Glutamatergic neuron (in vitro differentiated cells): ENCODE measurements around the gene PLPP2. TPM values are rescaled to one million over a fixed set of nuclear protein-coding genes. Genes with fewer than 3 reads are reported as not detected.

Experiments used
- DNase-seq: peaks from one replicate; pipeline ENCODE4 v3.0.0; 2022
- H3K27ac Mint-ChIP-seq: one replicate; pipeline ENCODE4 v1.8.0; 2020; ENCODE audit warnings: mild to moderate bottlenecking, mixed read lengths, inconsistent platforms; ENCODE audit not compliant: unreplicated experiment
- H3K27me3 Mint-ChIP-seq: one replicate; pipeline ENCODE4 v1.8.0; 2020; ENCODE audit warnings: mild to moderate bottlenecking, moderate library complexity, mixed read lengths, inconsistent platforms; ENCODE audit not compliant: unreplicated experiment
- H3K36me3 Mint-ChIP-seq: one replicate; pipeline ENCODE4 v1.8.0; 2020; ENCODE audit warnings: mild to moderate bottlenecking, mixed read lengths, inconsistent platforms; ENCODE audit not compliant: unreplicated experiment
- H3K4me1 Mint-ChIP-seq: one replicate; pipeline ENCODE4 v1.8.0; 2020; ENCODE audit warnings: mild to moderate bottlenecking, low read depth, mixed read lengths, inconsistent platforms; ENCODE audit not compliant: unreplicated experiment
- H3K4me3 Mint-ChIP-seq: one replicate; pipeline ENCODE4 v1.8.0; 2020; ENCODE audit warnings: mild to moderate bottlenecking, mixed read lengths, inconsistent platforms; ENCODE audit not compliant: unreplicated experiment
- H3K9me3 Mint-ChIP-seq: one replicate; pipeline ENCODE4 v1.8.0; 2020; ENCODE audit warnings: mild to moderate bottlenecking, moderate library complexity, mixed read lengths, inconsistent platforms; ENCODE audit not compliant: unreplicated experiment
- total RNA-seq: library from RNA; stranded (reverse); fragmentation: NEBNext Ultra II Directional; extraction: Animal tissue kit (Norgen Biotek cat#: 25700); gene quantifications from one replicate; pipeline ENCODE4 v1.2.1, GENCODE V29; 2021; ENCODE audit not compliant: unreplicated experiment
- TF ChIP-seq, protein P1 (sequence below): fragments of 200-600 bp; sonication (generic); IDR thresholded peaks from one replicate; pipeline ENCODE4 v1.5.0; 2021; ENCODE audit not compliant: partially characterized antibody, unreplicated experiment

The PLPP2 gene
- total RNA-seq, 1 donor from 2014 or later, result 0.64 TPM

DNA sequence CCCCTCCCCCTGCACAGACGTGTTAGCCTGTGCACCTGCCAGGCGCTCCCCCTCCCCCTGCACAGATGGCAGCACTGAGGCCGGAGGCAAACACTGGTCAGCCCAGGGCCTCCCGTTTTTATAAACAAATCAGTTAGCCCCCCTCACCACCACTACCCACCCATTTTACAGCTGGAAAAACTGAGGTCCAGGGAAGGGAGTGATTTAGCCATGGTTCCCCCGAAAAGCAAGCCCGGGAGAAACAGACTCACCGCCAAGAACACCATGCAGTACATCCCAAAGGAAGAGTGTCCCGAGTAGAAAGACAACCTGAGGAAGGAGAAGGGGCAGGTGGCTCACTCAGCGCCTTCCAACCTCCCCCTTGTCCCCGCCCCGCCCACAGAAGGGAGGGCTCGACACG is 8.7 kb downstream of the PLPP2 start:
- Mint-ChIP-seq H3K4me1 (peaks cover 5% of the 10 kb centered on the region), H3K27me3 (no peaks in the 10 kb centered on the region), H3K4me3 (no peak overlapping the region), H3K9me3 (no peaks in the 10 kb centered on the region), H3K36me3 (no peaks in the 10 kb centered on the region), H3K27ac (no peak overlapping the region)
- no peak for DNase-seq
- TF ChIP-seq, protein P1, sequence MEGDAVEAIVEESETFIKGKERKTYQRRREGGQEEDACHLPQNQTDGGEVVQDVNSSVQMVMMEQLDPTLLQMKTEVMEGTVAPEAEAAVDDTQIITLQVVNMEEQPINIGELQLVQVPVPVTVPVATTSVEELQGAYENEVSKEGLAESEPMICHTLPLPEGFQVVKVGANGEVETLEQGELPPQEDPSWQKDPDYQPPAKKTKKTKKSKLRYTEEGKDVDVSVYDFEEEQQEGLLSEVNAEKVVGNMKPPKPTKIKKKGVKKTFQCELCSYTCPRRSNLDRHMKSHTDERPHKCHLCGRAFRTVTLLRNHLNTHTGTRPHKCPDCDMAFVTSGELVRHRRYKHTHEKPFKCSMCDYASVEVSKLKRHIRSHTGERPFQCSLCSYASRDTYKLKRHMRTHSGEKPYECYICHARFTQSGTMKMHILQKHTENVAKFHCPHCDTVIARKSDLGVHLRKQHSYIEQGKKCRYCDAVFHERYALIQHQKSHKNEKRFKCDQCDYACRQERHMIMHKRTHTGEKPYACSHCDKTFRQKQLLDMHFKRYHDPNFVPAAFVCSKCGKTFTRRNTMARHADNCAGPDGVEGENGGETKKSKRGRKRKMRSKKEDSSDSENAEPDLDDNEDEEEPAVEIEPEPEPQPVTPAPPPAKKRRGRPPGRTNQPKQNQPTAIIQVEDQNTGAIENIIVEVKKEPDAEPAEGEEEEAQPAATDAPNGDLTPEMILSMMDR, result no peak

DNA sequence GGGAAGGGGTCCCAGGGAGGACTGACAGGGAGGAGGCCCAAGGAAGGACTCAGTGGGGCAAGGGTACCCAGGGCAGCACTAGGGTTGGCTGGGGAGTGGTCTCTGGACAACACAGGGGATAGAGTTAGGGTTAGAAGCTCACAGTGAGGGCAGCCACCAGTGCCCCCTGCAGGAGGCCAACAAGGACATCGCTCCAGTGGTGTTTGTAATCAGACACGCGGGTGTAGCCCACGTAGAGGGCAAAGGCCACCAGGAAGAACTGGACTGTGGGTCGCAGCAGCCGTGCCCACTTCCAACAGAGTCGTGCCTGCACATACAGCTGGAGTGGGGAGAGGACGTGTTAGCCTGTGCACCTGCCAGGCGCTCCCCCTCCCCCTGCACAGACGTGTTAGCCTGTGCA is 9.2 kb downstream of the PLPP2 start:
- Mint-ChIP-seq H3K27me3 (peaks cover 1% of the 10 kb centered on the region), H3K4me3 (no peak overlapping the region)
- DNase-seq, result no peak

DNA sequence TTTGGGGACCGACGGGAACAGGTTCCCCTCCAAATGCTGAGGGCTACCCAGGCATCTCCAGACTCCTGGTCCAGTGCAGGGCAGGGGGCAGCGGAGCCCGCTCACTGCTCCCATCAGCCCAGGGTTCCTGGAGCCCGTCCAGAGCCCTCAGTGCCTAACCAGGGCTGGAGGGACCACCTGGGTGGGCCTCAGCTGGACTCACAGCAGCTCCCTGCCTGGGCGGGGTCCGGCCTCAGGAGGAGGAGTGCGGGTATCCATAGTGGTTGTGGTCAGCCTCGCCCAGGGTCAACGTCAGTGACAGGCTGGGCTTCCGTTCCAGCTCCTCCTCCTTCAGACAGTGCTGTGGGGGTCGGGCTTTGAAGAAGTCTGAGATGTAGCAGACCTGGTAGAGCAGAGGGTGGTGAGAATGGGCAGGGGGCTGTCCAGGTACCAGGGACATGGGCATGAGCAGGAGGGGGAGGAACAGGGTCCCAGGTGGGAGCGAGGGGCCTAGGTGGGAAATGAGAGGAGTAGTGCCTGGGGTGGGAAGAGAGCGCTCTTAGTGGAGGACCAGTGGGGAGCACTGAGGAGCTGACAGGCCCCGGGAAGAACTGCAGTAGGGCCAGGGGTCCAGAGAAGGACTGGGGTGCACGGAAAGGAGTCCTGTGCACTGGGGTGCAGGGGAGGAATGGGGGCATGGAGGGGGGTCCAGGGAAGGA is 9.9 kb downstream of the PLPP2 start:
- H3K4me1 Mint-ChIP-seq, result peaks cover 5% of the 10 kb centered on the region
- no peak overlapping the region for H3K27ac Mint-ChIP-seq
- no peak overlapping the region for H3K4me3 Mint-ChIP-seq
- H3K9me3 Mint-ChIP-seq, result no peaks in the 10 kb centered on the region
- H3K36me3 Mint-ChIP-seq, result no peaks in the 10 kb centered on the region
- DNase-seq, result no peak
- TF ChIP-seq, protein P1, result no peak
- H3K27me3 Mint-ChIP-seq, result peaks cover 2% of the 10 kb centered on the region

More for the DNA sequence above, 9.2 kb downstream of the PLPP2 start:
- H3K9me3 Mint-ChIP-seq, result no peaks in the 10 kb centered on the region
- no peaks in the 10 kb centered on the region for H3K36me3 Mint-ChIP-seq
- H3K4me1 Mint-ChIP-seq, result peaks cover 5% of the 10 kb centered on the region
- H3K27ac Mint-ChIP-seq, result no peak overlapping the region
- TF ChIP-seq, protein P1, result no peak

DNA sequence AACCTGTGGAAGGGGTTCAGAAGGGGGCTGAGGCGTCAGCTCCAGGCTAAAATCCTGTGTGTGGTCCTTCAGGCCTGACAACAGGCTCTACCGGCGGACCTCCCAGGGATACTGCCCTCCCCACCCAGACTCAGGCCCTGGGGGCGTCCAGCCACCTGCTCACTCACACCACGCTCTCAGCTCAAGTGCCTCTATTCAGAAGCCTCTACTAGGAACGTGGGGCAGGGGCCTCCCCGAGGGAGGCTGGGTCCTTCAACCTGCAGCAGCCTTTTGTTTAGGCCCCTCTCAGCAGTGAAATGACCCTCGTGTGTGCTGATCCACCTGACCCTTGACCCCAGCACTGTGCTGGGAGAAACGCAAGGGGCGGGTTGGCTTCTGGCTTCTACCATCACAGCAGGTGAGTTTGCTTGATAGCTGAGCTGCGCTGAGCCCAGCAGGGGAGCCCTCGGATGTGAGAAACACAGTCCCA is 10.6 kb downstream of the PLPP2 start:
- Mint-ChIP-seq H3K27me3 (peaks cover 2% of the 10 kb centered on the region), H3K36me3 (no peaks in the 10 kb centered on the region), H3K4me1 (peaks cover 5% of the 10 kb centered on the region), H3K9me3 (no peaks in the 10 kb centered on the region), H3K27ac (no peak overlapping the region), H3K4me3 (no peak overlapping the region)
- TF ChIP-seq, protein P1, result no peak
- DNase-seq, result peak; percentile 34

DNA sequence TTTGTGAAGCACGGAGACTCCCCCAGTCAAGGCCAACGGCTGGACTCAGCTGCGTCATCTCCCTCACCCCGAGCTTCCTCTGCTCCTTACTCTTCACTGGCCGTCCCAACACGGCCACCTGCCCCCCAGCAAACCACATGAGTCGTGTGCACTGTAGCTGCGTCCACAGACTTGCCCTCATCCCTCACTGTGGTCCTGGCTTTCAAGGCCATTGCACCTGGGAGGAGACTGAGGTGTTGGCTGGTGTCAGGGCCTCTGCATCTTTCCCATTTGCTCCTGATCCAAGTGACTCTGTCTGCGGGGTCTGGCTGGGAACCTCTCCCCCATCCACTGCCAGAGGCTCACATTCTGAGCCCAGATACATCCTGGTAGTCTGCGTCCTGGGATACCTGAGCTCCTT is 11.5 kb downstream of the PLPP2 start:
- Mint-ChIP-seq H3K4me3 (peak overlapping the region; percentile 3), H3K27me3 (peaks cover 2% of the 10 kb centered on the region), H3K9me3 (no peaks in the 10 kb centered on the region), H3K4me1 (peaks cover 5% of the 10 kb centered on the region), H3K27ac (peak overlapping the region; percentile 22), H3K36me3 (no peaks in the 10 kb centered on the region)
- no peak for DNase-seq
- TF ChIP-seq, protein P1, result no peak
